ENCODE measurements around the gene TEX52.

- TF ChIP-seq CTCF (conservative IDR thresholded peaks at IDR 0.05 in 1 of 2, IDR thresholded peaks at IDR 0.05 in 1 of 2; ENCODE audit: extremely low read depth in 1 of 2, insufficient read depth in 1 of 2, low read depth in 1 of 2, low read length in 2 of 2) (no peak), EZH2 (IDR thresholded peaks at IDR 0.05; ENCODE audit: borderline replicate concordance, low read length) (no peak)
Measured at GRCh38 chr12:2834581-2835491, 22.0 kb downstream of the TEX52 start, which contains the start of gene NRIP2.
